GM19455 (cell line): ENCODE data around the gene CRYBG2.
"Not testable (repeated sequence)": the region's sequence is repeated elsewhere in the genome, so short reads cannot be mapped to it uniquely, and the experiment has no call there.

Experiments
- ATAC-seq: cut with Tn5 transposase; IDR thresholded peaks from one replicate; pipeline ENCODE4 v1.9.1; 2021; ENCODE audit not compliant: unreplicated experiment

Gene CRYBG2

GRCh38 chr1:26322042-26322331, 31.9 kb downstream of the CRYBG2 start:
- ATAC-seq: no peak

- no peak for ATAC-seq
Observed at GRCh38 chr1:26321315-26322041, 32.5 kb downstream of the CRYBG2 start.

- no peak for ATAC-seq
Observed at GRCh38 chr1:26320896-26321295, 33.0 kb downstream of the CRYBG2 start.

DNA sequence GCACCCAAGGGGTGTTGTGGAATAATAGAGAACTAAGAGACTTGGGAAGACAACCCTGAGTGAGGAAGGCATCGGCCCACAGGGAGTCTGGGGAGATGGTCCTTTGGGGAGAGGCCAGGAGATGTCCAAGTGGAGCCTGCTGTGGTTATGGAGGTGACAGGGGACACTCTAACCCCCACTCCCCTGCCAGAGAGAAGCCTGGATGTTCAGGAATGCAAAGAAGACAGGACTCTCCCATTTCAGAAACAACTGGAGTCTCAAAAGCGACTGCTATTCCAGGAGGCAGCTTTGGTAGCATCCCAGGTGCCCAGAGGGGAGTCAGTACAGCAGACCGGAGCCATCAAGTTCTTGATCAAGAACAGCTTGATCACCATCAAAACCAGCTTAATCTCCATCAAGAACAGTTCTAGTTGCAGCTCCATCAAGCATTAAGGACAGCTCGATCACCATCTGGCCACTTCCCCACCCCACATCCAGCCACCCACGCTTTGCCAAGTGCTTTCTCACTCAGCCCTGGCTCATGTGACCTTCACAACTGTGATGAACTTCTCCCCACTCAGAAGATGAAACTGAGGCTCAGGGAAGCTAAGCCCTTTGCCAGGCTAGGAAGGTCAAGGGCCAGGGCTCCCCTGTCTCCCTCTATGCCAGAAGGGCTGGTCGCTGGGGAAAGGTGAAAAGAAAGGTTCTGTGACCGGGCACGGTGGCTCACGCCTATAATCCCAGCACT, 35.4 kb downstream of the CRYBG2 start:
- no peak for ATAC-seq

DNA sequence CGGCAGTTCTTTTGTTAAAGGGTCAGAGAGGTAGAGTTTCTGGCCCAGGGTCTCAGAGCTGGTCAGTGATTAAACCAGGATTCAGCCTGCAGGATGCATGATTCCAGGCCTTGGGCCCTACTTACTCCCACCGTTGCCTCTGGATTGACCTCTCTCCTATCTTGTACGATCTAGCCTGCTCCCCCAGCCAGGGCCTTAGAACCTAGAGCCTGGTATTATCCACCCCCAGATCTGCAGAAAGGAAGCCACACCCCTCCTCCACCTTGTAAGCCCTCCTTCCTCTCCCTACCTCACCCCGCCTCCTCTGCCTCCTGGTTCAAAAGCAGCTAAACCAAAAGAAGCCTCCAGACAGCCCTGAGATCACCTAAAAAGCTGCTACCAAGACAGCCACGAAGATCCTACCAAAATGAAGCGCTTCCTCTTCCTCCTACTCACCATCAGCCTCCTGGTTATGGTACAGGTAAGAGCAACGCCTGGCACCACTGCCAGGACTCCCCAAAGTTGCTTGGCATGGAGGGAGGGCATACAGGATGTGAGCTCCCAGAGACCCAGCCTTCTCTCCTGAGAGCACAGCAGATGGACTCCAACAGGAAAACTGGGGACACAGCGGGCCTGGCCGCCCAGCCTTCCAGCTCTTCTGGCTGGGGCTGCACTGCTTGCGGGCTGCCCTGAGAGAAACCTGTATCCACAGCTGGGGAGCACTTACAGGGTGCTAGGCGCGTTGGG, 36.2 kb downstream of the CRYBG2 start, which contains the start of gene CD52:
Gene CD52 (plus strand): TSS at position 347 of the 726 bp plus-strand sequence. CDS start 60 bp downstream, at position 407.
- no peak for ATAC-seq

- ATAC-seq: no peak
Observed at GRCh38 chr1:26317146-26317545, 36.8 kb downstream of the CRYBG2 start.

DNA sequence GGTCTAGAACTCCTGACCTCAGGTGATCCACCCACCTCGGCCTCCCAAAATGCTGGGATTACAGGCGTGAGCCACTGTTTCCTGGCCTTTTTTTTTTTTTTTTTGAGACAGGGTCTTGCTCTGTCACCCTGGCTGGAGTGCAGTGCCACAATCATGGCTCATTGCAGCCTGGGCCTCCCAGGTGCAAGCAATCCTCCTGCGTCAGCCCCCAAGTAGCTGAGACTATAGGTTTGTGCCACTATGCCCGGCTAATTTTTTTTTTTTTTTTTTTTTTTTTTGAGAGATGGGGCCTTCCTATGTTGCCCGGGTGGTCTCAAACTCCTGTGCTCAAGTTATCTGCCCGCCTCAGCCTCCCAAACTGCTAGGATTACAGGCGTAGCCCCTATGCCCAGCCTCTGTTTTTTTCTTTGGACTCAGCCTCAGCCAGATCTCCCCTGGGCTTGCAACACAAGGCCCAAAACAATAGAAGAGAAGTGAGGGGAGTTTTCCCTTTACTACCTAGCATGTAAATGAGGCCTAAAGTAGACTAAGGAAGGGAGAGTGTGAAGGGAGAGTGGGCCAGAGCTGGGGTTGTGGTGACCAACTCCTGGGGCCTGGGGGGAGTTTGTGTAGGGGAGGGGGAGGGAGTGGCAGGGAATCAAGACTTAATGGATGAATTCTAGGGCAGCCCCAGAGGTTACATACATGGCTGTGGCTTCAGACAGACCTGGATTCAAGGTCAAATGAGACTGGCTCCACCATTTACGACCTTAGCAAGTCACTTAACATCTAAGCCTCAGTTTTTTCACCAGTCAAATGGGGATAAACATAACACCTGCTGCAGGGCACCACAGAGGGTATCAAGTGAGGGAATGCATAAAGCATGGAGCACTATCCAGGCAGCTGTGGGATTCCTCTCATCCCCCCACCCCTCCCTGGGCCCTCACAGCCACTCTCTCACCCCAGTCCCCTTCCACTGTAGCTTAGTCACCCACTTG, 37.8 kb downstream of the CRYBG2 start:
- no peak for ATAC-seq

DNA sequence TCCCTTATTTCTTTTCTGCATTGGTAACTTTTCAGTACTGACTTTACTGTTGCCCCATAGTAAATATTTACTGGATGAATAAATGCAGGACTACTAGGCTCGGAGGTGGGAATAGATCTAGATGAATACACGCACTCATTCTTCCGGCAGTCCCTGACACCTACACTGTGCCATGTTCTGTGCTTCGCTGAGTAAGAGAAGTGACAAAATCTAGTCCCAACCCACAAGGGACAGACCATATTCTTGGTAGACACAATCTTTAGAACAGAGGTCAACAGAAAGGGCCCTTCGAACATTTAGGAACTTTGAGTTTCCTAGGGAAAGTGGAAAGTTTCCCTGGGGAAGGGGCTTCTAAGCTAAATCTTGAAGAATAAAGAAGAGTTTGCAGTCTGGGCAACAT, 39.4 kb downstream of the CRYBG2 start:
- ATAC-seq: no peak

- not testable (repeated sequence) for ATAC-seq
Observed at GRCh38 chr1:26307966-26308899, 45.7 kb downstream of the CRYBG2 start.

- ATAC-seq: no peak
Observed at GRCh38 chr1:26307363-26307781, 46.6 kb downstream of the CRYBG2 start.

- peak; percentile 97 for ATAC-seq
Observed at GRCh38 chr1:26306290-26307229, 47.4 kb downstream of the CRYBG2 start, which contains the start of gene UBXN11. Gene UBXN11, minus strand, starts transcription at chr1:26306636. Its CDS starts 3,753 bp downstream, at chr1:26302883.

GRCh38 chr1:26305667-26306289, 48.2 kb downstream of the CRYBG2 start:
- ATAC-seq: no peak

- ATAC-seq: no peak
Observed at GRCh38 chr1:26302733-26303405, 51.1 kb downstream of the CRYBG2 start.

- no peak for ATAC-seq
Observed at GRCh38 chr1:26300578-26301275, 53.2 kb downstream of the CRYBG2 start.

- ATAC-seq: no peak
Observed at GRCh38 chr1:26297791-26298124, 56.2 kb downstream of the CRYBG2 start.

DNA sequence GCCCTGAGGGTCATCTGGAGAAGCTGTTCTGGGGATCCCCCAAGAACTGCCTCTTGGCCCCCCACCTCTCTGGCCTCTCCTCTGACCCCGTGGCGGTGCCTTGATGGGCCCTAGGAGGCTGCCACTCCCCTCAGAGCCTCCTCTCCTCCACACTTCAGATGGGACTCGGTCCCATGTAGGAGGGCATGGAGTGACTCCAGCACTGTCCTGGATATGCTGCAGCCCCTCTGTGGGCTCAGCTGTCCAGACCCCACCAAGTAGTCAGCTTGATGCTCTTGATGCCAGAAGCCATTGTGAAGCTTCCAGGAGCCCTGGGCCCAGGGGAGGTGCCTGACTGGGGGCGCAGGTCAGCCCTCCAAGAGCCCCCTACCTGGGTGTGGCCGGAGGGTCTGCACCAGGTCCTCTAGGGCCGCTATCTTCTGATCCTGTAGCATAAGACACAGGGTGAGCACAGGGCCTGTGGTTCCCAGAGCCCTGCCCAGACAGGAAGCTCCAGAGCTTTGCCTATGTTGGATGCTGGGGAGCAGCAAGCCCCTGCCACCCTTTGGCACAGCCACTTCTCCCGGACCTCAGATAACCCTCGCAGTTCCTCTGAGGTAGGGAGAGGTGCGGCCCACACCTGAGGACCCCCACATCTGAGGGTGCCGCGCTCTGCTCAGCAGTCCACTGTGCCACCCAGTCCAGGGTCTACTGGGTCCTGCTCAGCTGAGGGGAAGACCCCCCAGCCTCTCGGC, 56.7 kb downstream of the CRYBG2 start:
- no peak for ATAC-seq
